Common myeloid progenitor, CD34-positive (primary cell): Measurements from ENCODE around the gene CDC14A.
"Not testable (repeated sequence)": the region's sequence is repeated elsewhere in the genome, so short reads cannot be mapped to it uniquely, and the experiment has no call there.

ENCODE experiments used
- CTCF ChIA-PET: fragments of 350-600 bp; sonication (Branson Sonifier 250); formaldehyde crosslinking; loops from one replicate; lab custom pipeline; 2021; ENCODE audit warnings: antibody characterized with exemption; lab: Charles Lee
- POLR2A ChIA-PET: fragments of 350-600 bp; sonication (Branson Sonifier 250); formaldehyde crosslinking; loops from one replicate; lab custom pipeline; 2021; ENCODE audit warnings: antibody characterized with exemption; lab: Charles Lee
- DNase-seq, 3 donors: peaks; one replicate each; pipeline versions ENCODE4 v3.0.0 to v3.0.0-alpha.2; 2013
- H3K27ac ChIP-seq, 2 experiments: 1 replicate in 1 of 2; 2 replicates in 1 of 2; pipeline ENCODE4 v1.7.0; 2013; ENCODE audit warnings: inconsistent platforms in 2 of 2, low read length in 2 of 2, mild to moderate bottlenecking in 2 of 2, low read depth in 1 of 2, moderate library complexity in 1 of 2; ENCODE audit not compliant: severe bottlenecking in 2 of 2, insufficient read depth in 1 of 2, poor library complexity in 1 of 2
- H3K27me3 ChIP-seq, 5 experiments: replicated peaks in 2 of 5; 1 replicate in 3 of 5; 2 replicates in 2 of 5; pipeline versions ENCODE4 v1.6.1 to v1.7.0; 2013; ENCODE audit warnings: low read length in 4 of 5, mild to moderate bottlenecking in 2 of 5, moderate library complexity in 2 of 5, inconsistent platforms in 1 of 5; ENCODE audit not compliant: insufficient read depth in 5 of 5, control insufficient read depth in 4 of 5
- H3K36me3 ChIP-seq, 4 experiments: 1 replicate in 2 of 4; 2 replicates in 2 of 4; pipeline versions ENCODE4 v1.6.1 to v1.7.0; 2013; ENCODE audit warnings: low read length in 3 of 4, control low read depth in 1 of 4, mild to moderate bottlenecking in 1 of 4; ENCODE audit not compliant: control insufficient read depth in 4 of 4, insufficient read depth in 4 of 4
- H3K4me1 ChIP-seq, 4 experiments: 1 replicate in 3 of 4; 2 replicates in 1 of 4; pipeline versions ENCODE4 v1.6.1 to v1.7.1; 2013; ENCODE audit warnings: low read length in 3 of 4, mild to moderate bottlenecking in 3 of 4, control low read depth in 1 of 4, inconsistent platforms in 1 of 4, moderate library complexity in 1 of 4; ENCODE audit not compliant: control insufficient read depth in 4 of 4, insufficient read depth in 4 of 4; ENCODE audit errors: control extremely low read depth in 1 of 4
- H3K4me3 ChIP-seq, 7 experiments: 1 replicate in 4 of 7; 2 replicates in 3 of 7; pipeline versions ENCODE4 v1.5.1 to v1.7.0; 2013; ENCODE audit warnings: mild to moderate bottlenecking in 7 of 7, low read length in 6 of 7, moderate library complexity in 6 of 7, inconsistent platforms in 2 of 7, low read depth in 2 of 7, control low read depth in 1 of 7; ENCODE audit not compliant: insufficient read depth in 4 of 7, control insufficient read depth in 1 of 7; ENCODE audit errors: extremely low read depth in 1 of 7
- H3K9me3 ChIP-seq, 5 experiments: 1 replicate in 4 of 5; 2 replicates in 1 of 5; pipeline versions ENCODE4 v1.6.1 to v1.7.1; 2013; ENCODE audit warnings: low read length in 4 of 5, mild to moderate bottlenecking in 2 of 5, inconsistent platforms in 1 of 5, low read depth in 1 of 5, moderate library complexity in 1 of 5; ENCODE audit not compliant: control insufficient read depth in 4 of 5, insufficient read depth in 2 of 5; ENCODE audit errors: control extremely low read depth in 1 of 5
- WGBS: methylation state at CpG from one replicate; pipeline ENCODE4 v1.1.5; 2013; ENCODE audit not compliant: insufficient coverage; 5-methylcytosine and 5-hydroxymethylcytosine counted together

CDC14A gene

DNA sequence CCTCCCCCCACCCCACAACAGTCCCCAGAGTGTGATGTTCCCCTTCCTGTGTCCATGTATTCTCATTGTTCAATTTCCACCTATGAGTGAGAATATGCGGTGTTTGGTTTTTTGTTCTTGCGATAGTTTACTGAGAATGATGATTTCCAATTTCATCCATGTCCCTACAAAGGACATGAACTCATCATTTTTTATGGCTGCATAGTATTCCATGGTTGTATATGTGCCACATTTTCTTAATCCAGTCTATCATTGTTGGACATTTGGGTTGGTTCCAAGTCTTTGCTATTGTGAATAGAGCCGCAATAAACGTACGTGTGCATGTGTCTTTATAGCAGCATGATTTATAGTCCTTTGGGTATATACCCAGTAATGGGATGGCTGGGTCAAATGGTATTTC lies 21.6 kb downstream of the CDC14A start:
- DNase-seq, H3K4me3 ChIP-seq, H3K9me3 ChIP-seq, H3K27ac ChIP-seq, H3K27me3 ChIP-seq, H3K36me3 ChIP-seq, CTCF ChIA-PET, H3K4me1 ChIP-seq, POLR2A ChIA-PET: not testable (repeated sequence)
- no CpG with 5 or more reads among the region's 5 CpGs for WGBS

GRCh38 chr1:100376890-100377289 lies 24.6 kb downstream of the CDC14A start:
- not testable (repeated sequence) for H3K4me1 ChIP-seq, H3K4me3 ChIP-seq, DNase-seq, H3K27ac ChIP-seq, H3K9me3 ChIP-seq, H3K27me3 ChIP-seq
- peaks cover 3 to 18% (median 7%) of the 10 kb centered on the region in 4 experiments for H3K36me3 ChIP-seq
- 90% methylated on average over 2 of the region's 6 CpGs for WGBS
- ChIA-PET CTCF (interaction anchor here (0.8 to 1.4 kb wide), 2 partner anchors 24 to 82 kb away, joined by 3 read pairs; no protein-coding TSS in a partner anchor), POLR2A (interaction anchor here (0.7 kb wide), 1 partner anchor 524 kb away, joined by 3 read pairs; no protein-coding TSS in a partner anchor)

DNA sequence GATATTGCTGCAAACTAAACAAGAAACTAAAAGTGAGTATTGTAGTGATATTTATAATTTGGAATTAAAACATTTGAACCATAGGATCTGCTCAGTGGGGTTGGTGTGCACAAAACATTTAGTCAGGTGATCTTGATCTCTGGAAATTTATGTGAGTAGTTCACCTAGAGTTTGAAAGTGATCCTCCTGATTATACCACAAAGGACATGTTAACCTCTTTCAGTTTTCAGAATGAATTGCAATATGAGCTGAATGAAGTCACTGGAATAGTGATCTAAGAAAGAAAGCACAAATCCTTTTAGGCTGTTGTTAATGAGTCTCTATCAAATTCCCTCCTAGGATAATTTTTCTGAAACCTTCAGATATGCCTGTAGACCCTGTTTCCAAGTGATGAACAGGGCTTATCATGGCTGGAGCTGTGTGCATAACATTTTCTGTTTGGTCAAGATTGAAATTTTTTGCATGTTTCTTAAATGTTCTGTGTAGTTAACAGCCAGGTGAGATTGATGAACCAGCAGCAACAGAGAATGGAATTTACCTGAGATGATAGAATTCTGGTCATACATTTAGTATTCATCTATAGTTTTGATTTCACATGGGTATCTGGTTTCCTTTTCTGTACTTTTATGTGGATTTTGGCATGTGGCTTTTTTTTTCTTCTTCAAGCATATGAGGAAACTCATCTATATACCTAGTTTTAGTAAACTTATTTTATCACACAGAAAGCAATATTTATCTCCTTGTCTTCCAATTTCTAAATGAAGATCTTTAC lies 25.5 kb downstream of the CDC14A start:
- H3K27ac ChIP-seq: peak overlapping the region in 1 of 2 experiments; percentile 2
- ChIA-PET CTCF (interaction anchor here (0.8 kb wide), 1 partner anchor 81 kb away, joined by 3 read pairs; no protein-coding TSS in a partner anchor), POLR2A (no interaction called here)
- H3K4me1 ChIP-seq: peaks cover 0 to 7% (median 0%) of the 10 kb centered on the region in 4 experiments
- peaks cover 3 to 18% (median 7%) of the 10 kb centered on the region in 4 experiments for H3K36me3 ChIP-seq
- H3K4me3 ChIP-seq: no peak overlapping the region
- peaks cover 0 to 3% (median 0%) of the 10 kb centered on the region in 5 experiments for H3K9me3 ChIP-seq
- no peaks in the 10 kb centered on the region for H3K27me3 ChIP-seq
- DNase-seq: no peak

- ChIA-PET POLR2A (no interaction called here), CTCF (interaction anchor here (1.2 to 1.8 kb wide), 3 partner anchors 12 to 16 kb away, joined by 3 to 6 read pairs (median 6); no protein-coding TSS in a partner anchor)
- peaks cover 0 to 3% (median 0%) of the 10 kb centered on the region in 5 experiments for H3K9me3 ChIP-seq
- H3K27ac ChIP-seq: no peak overlapping the region
- H3K27me3 ChIP-seq: no peaks in the 10 kb centered on the region
- DNase-seq: no peak
- no peak overlapping the region for H3K4me3 ChIP-seq
- WGBS: 100% methylated on average over 1 of the region's 2 CpGs
- H3K36me3 ChIP-seq: peaks cover 8 to 22% (median 11%) of the 10 kb centered on the region in 4 experiments
- peaks cover 0 to 7% (median 0%) of the 10 kb centered on the region in 4 experiments for H3K4me1 ChIP-seq
Measured at GRCh38 chr1:100378956-100379355, 26.6 kb downstream of the CDC14A start.

- H3K4me1 ChIP-seq: peaks cover 0 to 7% (median 0%) of the 10 kb centered on the region in 4 experiments
- no peak for DNase-seq
- H3K27ac ChIP-seq: no peak overlapping the region
- CTCF ChIA-PET: interaction anchor here (1.2 to 2.0 kb wide), 3 partner anchors 12 to 23 kb away, joined by 3 to 14 read pairs (median 6); no protein-coding TSS in a partner anchor
- no peaks in the 10 kb centered on the region for H3K9me3 ChIP-seq
- H3K27me3 ChIP-seq: no peaks in the 10 kb centered on the region
- peaks cover 8 to 21% (median 10%) of the 10 kb centered on the region in 4 experiments for H3K36me3 ChIP-seq
- POLR2A ChIA-PET: no interaction called here
- no peak overlapping the region for H3K4me3 ChIP-seq
- no CpG with 5 or more reads among the region's 1 CpG for WGBS
Measured at GRCh38 chr1:100380635-100381034, 28.3 kb downstream of the CDC14A start.

GRCh38 chr1:100382657-100383056 lies 30.4 kb downstream of the CDC14A start:
- peak in 2 of 3 donors; percentile 43 to 58 for DNase-seq
- Histone ChIP-seq H3K27ac (no peak overlapping the region), H3K36me3 (peaks cover 8 to 21% (median 10%) of the 10 kb centered on the region in 4 experiments), H3K4me1 (peaks cover 0 to 17% (median 7%) of the 10 kb centered on the region in 4 experiments), H3K4me3 (no peak overlapping the region), H3K27me3 (no peaks in the 10 kb centered on the region), H3K9me3 (no peaks in the 10 kb centered on the region)
- CTCF ChIA-PET: interaction anchor here (0.6 to 0.7 kb wide), 2 partner anchors 24 to 82 kb away, joined by 3 read pairs; no protein-coding TSS in a partner anchor
- no CpG with 5 or more reads among the region's 1 CpG for WGBS
- POLR2A ChIA-PET: no interaction called here
